GM13976 (cell line): Measurements from ENCODE around the gene ZNF500.
A peak's percentile ranks its signal among the peaks of the same experiment; 100 is the strongest.

ENCODE experiments used
- DNase-seq: peaks from one replicate; pipeline ENCODE4 v3.0.0; 2012; ENCODE audit warnings: low spot score
- CTCF ChIP-seq: IDR thresholded peaks from 2 replicates; pipeline ENCODE4 v1.5.1; 2012; ENCODE audit warnings: borderline replicate concordance, mild to moderate bottlenecking; ENCODE audit not compliant: insufficient read depth; ENCODE audit errors: extremely low read depth, missing control alignments, control extremely low read depth
- in situ Hi-C: fragments of 300-500 bp; cut with MboI; formaldehyde crosslinking; loops from one replicate; pipeline ENCODE4 v1.12.0; 2022; ENCODE audit warnings: low sequenced_read_pairs, mixed read lengths, inconsistent platforms; ENCODE audit not compliant: unreplicated experiment

The ZNF500 gene

GRCh38 chr16:4766875-4767628 is at the start of gene ZNF500:
Gene ZNF500, minus strand, starts transcription at chr16:4767162. Its CDS starts 1,184 bp downstream, at chr16:4765978.
- in situ Hi-C loops = no loop called here
- TF ChIP-seq CTCF = no peak
- DNase-seq = peak; percentile 97

GRCh38 chr16:4814542-4815173 is 47.7 kb upstream of the ZNF500 start:
- in situ Hi-C loops = no loop called here
- no peak for DNase-seq
- TF ChIP-seq CTCF = no peak

GRCh38 chr16:4814046-4814445 is 47.1 kb upstream of the ZNF500 start:
- TF ChIP-seq CTCF = no peak
- in situ Hi-C loops = no loop called here
- DNase-seq = no peak

GRCh38 chr16:4813251-4814003 is 46.5 kb upstream of the ZNF500 start:
- no peak for DNase-seq
- no peak for TF ChIP-seq CTCF
- in situ Hi-C loops = no loop called here

- TF ChIP-seq CTCF = no peak
- no peak for DNase-seq
- in situ Hi-C loops = no loop called here
Observed at GRCh38 chr16:4811773-4812172, 44.8 kb upstream of the ZNF500 start.

DNA sequence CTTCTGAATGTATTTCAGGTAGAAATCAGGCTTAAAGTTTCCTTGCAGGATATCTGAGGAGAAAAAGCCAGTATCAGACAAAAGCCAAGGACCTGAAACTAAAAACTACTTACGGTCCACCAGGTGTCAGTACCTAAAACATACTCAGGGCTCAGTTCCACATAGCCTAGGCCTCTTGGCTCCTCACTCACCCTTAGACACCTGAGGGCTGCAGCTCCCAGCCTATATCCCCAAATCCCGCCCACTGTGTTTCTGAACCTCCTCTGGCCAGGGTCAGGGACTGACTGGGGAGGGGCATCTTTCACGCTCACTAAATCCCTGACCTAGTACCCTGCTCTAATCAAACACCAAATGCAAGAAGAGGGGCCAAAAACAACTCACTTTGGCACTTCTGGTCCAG is 44.3 kb upstream of the ZNF500 start:
- in situ Hi-C loops = no loop called here
- no peak for TF ChIP-seq CTCF
- DNase-seq = no peak
